GM23338 (cell line): ENCODE results near the gene CHCHD3. TPM values are rescaled to one million over a fixed set of nuclear protein-coding genes. Genes with fewer than 3 reads are reported as not detected.

Source experiments
- ATAC-seq: fragments of 200-7000 bp; cut with Tn5 transposase; 3 replicates; pipeline ENCODE4 v1.9.1; 2020
- DNase-seq: peaks from one replicate; pipeline ENCODE4 v3.0.0-alpha.2; 2015; ENCODE audit warnings: low spot score
- H2AFZ ChIP-seq: fragments of 200-600 bp; sonication (generic); 2 replicates; pipeline ENCODE4 v1.8.0; 2016; ENCODE audit warnings: antibody characterized with exemption, mild to moderate bottlenecking, moderate library complexity
- H3F3A ChIP-seq: fragments of 200-600 bp; sonication (generic); replicated peaks from 2 replicates; pipeline ENCODE4 v1.8.0; 2017; ENCODE audit warnings: antibody characterized with exemption, mixed run types, low read depth
- H3K27ac ChIP-seq: fragments of 200-600 bp; sonication (generic); 2 replicates; pipeline ENCODE4 v1.6.1; 2016; ENCODE audit warnings: low read depth
- H3K27me3 ChIP-seq: fragments of 200-600 bp; sonication (generic); 2 replicates; pipeline ENCODE4 v1.8.0; 2016; ENCODE audit warnings: mild to moderate bottlenecking, mixed run types, moderate library complexity; ENCODE audit not compliant: insufficient read depth
- H3K36me3 ChIP-seq: fragments of 200-600 bp; sonication (generic); 2 replicates; pipeline ENCODE4 v1.8.0; 2016; ENCODE audit warnings: mild to moderate bottlenecking; ENCODE audit not compliant: insufficient read depth
- H3K4me1 ChIP-seq: fragments of 200-600 bp; sonication (generic); 2 replicates; pipeline ENCODE4 v1.8.0; 2016; ENCODE audit warnings: mild to moderate bottlenecking, moderate library complexity; ENCODE audit not compliant: insufficient read depth
- H3K4me2 ChIP-seq: fragments of 200-600 bp; sonication (generic); 2 replicates; pipeline ENCODE4 v1.7.1; 2017; ENCODE audit warnings: mixed run types
- H3K4me3 ChIP-seq: fragments of 200-600 bp; sonication (generic); 2 replicates; pipeline ENCODE4 v1.6.1; 2016; ENCODE audit warnings: mixed run types
- H3K79me2 ChIP-seq: fragments of 200-600 bp; sonication (generic); replicated peaks from 2 replicates; pipeline ENCODE4 v1.8.0; 2017; ENCODE audit warnings: mild to moderate bottlenecking; ENCODE audit not compliant: insufficient read depth
- H3K9me2 ChIP-seq: fragments of 200-600 bp; sonication (generic); 2 replicates; pipeline ENCODE4 v1.8.0; 2017; ENCODE audit not compliant: insufficient read depth
- H4K20me1 ChIP-seq: fragments of 200-600 bp; sonication (generic); replicated peaks from 2 replicates; pipeline ENCODE4 v1.8.0; 2017; ENCODE audit warnings: mild to moderate bottlenecking; ENCODE audit not compliant: insufficient read depth
- H3K27ac Mint-ChIP-seq: 2 replicates; pipeline ENCODE4 v1.8.0; 2020; ENCODE audit warnings: inconsistent platforms, mild to moderate bottlenecking, moderate library complexity, mixed read lengths
- H3K27me3 Mint-ChIP-seq: 3 replicates; pipeline ENCODE4 v1.8.0; 2022; ENCODE audit warnings: low read depth, mild to moderate bottlenecking, moderate library complexity, mixed read lengths, inconsistent platforms; ENCODE audit not compliant: insufficient read depth, poor library complexity
- H3K36me3 Mint-ChIP-seq: 3 replicates; pipeline ENCODE4 v1.8.0; 2021; ENCODE audit warnings: low read depth, mild to moderate bottlenecking, inconsistent platforms, moderate library complexity, mixed read lengths
- H3K4me1 Mint-ChIP-seq: 3 replicates; pipeline ENCODE4 v1.8.0; 2020; ENCODE audit warnings: mild to moderate bottlenecking, inconsistent platforms, mixed read lengths
- H3K4me3 Mint-ChIP-seq: 3 replicates; pipeline ENCODE4 v1.8.0; 2021; ENCODE audit warnings: moderate library complexity, mild to moderate bottlenecking, inconsistent platforms, mixed read lengths
- H3K9me3 Mint-ChIP-seq: 3 replicates; pipeline ENCODE4 v1.8.0; 2020; ENCODE audit warnings: moderate library complexity, mild to moderate bottlenecking, inconsistent platforms, mixed read lengths
- CREB1 ChIP-seq: fragments of 250-450 bp; sonication (Bioruptor Pico); IDR thresholded peaks from 2 replicates; pipeline ENCODE4 v1.5.0; 2020; ENCODE audit warnings: low read depth, mild to moderate bottlenecking, moderate library complexity
- ETS1 ChIP-seq: IDR thresholded peaks from 2 replicates; pipeline ENCODE4 v1.6.1; 2016; ENCODE audit warnings: antibody characterized with exemption
- JUNB ChIP-seq: IDR thresholded peaks from one replicate; pipeline ENCODE4 v1.6.1; 2016; ENCODE audit warnings: antibody characterized with exemption; ENCODE audit not compliant: unreplicated experiment
- POLR2AphosphoS5 ChIP-seq: IDR thresholded peaks from 2 replicates; pipeline ENCODE4 v1.6.1; 2016; ENCODE audit warnings: antibody characterized with exemption, low read depth
- STAT1 ChIP-seq: IDR thresholded peaks from one replicate; pipeline ENCODE4 v1.6.1; 2016; ENCODE audit warnings: antibody characterized with exemption; ENCODE audit not compliant: unreplicated experiment
- ZNF114 ChIP-seq: fragments of 250-450 bp; sonication (Bioruptor Pico); IDR thresholded peaks from 2 replicates; pipeline ENCODE4 v1.5.0; 2020; ENCODE audit warnings: mild to moderate bottlenecking, moderate library complexity
- ZNF331 ChIP-seq: fragments of 250-450 bp; sonication (Bioruptor Pico); IDR thresholded peaks from 2 replicates; pipeline ENCODE4 v1.5.0; 2020; ENCODE audit warnings: low read depth, mild to moderate bottlenecking, moderate library complexity
- ZNF462 ChIP-seq: fragments of 250-450 bp; sonication (Bioruptor Pico); IDR thresholded peaks from 2 replicates; pipeline ENCODE4 v1.5.0; 2020; ENCODE audit warnings: mild to moderate bottlenecking, moderate library complexity
- polyA plus RNA-seq: library from polyadenylated mRNA; unstranded; fragments of >200 nt; fragmentation: Nextera tagmentation; extraction: Ambion mirVana; gene quantifications from 2 replicates; pipeline ENCODE4 v1.2.1, GENCODE V29; 2016
- total RNA-seq: library from RNA; depleted of rRNA; stranded (reverse); fragments of >200 nt; shearing (Covaris generic); gene quantifications from 2 replicates; pipeline ENCODE4 v1.2.3, GENCODE V29; 2014

Gene CHCHD3
- total and polyA plus RNA-seq, 2 experiments from 2014 or later, result 107 to 131 TPM

- Mint-ChIP-seq H3K36me3 (no peaks in the 10 kb centered on the region), H3K4me3 (no peak overlapping the region), H3K4me1 (no peaks in the 10 kb centered on the region), H3K27me3 (no peaks in the 10 kb centered on the region), H3K27ac (no peak overlapping the region), H3K9me3 (no peaks in the 10 kb centered on the region)
- Histone ChIP-seq H3K9me2 (0 out of 2 replicates have a peak, but pooled peaks cover 4% of the 10 kb centered on the region), H4K20me1 (peaks cover 3% of the 10 kb centered on the region), H2AFZ (no peak overlapping the region), H3K4me3 (no peak overlapping the region), H3K27me3 (no peaks in the 10 kb centered on the region), H3K4me1 (no peaks in the 10 kb centered on the region), H3K27ac (no peak overlapping the region), H3F3A (no peaks in the 10 kb centered on the region), H3K36me3 (no peaks in the 10 kb centered on the region), H3K79me2 (no peaks in the 10 kb centered on the region; the same call in 1 of the 2 replicates), H3K4me2 (no peak overlapping the region)
- DNase-seq (no peak), ATAC-seq (no peak)
- no peak for TF ChIP-seq CREB1 (CRISPR knock-in tag)
- TF ChIP-seq POLR2AphosphoS5, result no peak
- TF ChIP-seq STAT1, result no peak
- TF ChIP-seq JUNB, result no peak
- TF ChIP-seq ZNF462 (CRISPR knock-in tag), result no peak
- no peak for TF ChIP-seq ETS1
- TF ChIP-seq ZNF114, result no peak
- TF ChIP-seq ZNF331 (CRISPR knock-in tag), result no peak
These were observed 276.1 kb downstream of the CHCHD3 start for GRCh38 chr7:132805766-132806165.
